Myometrial cell (primary cell): ENCODE results near the gene ASF1B. TPM values are rescaled to one million over a fixed set of nuclear protein-coding genes. Genes with fewer than 3 reads are reported as not detected.

Source experiments
- total RNA-seq: library from RNA; depleted of rRNA; stranded (reverse); fragments of >200 nt; gene quantifications from 2 replicates; pipeline ENCODE4 v1.2.3, GENCODE V29; 2015

The ASF1B gene
- total RNA-seq: 37.4 and 40.9 TPM in 2 replicates

GRCh38 chr19:14136509-14137281 lies at the start of gene ASF1B:
Gene ASF1B, minus strand, starts transcription at chr19:14136589. Its CDS starts 133 bp downstream, at chr19:14136456.

GRCh38 chr19:14117668-14118164 lies 18.7 kb downstream of the ASF1B start, which contains the start of gene PRKACA:
Gene PRKACA, minus strand, starts transcription at chr19:14117762. Its CDS starts 215 bp downstream, at chr19:14117547.

GRCh38 chr19:14090509-14091080 lies 45.8 kb downstream of the ASF1B start, which contains the start of gene SAMD1:
Gene SAMD1, minus strand, starts transcription at chr19:14090751.

GRCh38 chr19:14085309-14085995 lies 50.9 kb downstream of the ASF1B start, which contains the start of gene C19orf67:
Gene C19orf67, minus strand, starts transcription at chr19:14085783. Its CDS starts 156 bp downstream, at chr19:14085627.

GRCh38 chr19:14072535-14073260 lies 63.7 kb downstream of the ASF1B start, which contains the start of gene MISP3:
Gene MISP3, plus strand, starts transcription at chr19:14072786. Its CDS starts 524 bp downstream, at chr19:14073310.

Other genes with a start within 250 kb of the ASF1B start
- gene BRME1, start 230.5 kb downstream of the ASF1B start, total RNA-seq: under 0.01 TPM in 1 of 2 replicates, not detected in the other
- 24.1 and 37.2 TPM in 2 replicates for gene CC2D1A, start 230.4 kb downstream of the ASF1B start, total RNA-seq
- 0.29 and 8.9 TPM in 2 replicates for gene PODNL1, start 198.2 kb downstream of the ASF1B start, total RNA-seq
- gene DCAF15, start 184.1 kb downstream of the ASF1B start, total RNA-seq: 20.7 and 34.3 TPM in 2 replicates
- gene RFX1, start 130.3 kb downstream of the ASF1B start, total RNA-seq: 3.7 and 6.7 TPM in 2 replicates
- gene RLN3, start 108.4 kb downstream of the ASF1B start, total RNA-seq: not detected in 2 replicates
- 14.4 and 15.3 TPM in 2 replicates for gene IL27RA, start 104.8 kb downstream of the ASF1B start, total RNA-seq
- not detected in 2 replicates for gene PALM3, start 74.5 kb downstream of the ASF1B start, total RNA-seq
- gene MISP3, start 63.8 kb downstream of the ASF1B start, total RNA-seq: 0.29 and 0.35 TPM in 2 replicates
- not detected in 2 replicates for gene C19orf67, start 50.8 kb downstream of the ASF1B start, total RNA-seq
- 25.9 and 70.1 TPM in 2 replicates for gene SAMD1, start 45.8 kb downstream of the ASF1B start, total RNA-seq
- gene PRKACA, start 18.8 kb downstream of the ASF1B start, total RNA-seq: 89.7 and 93.2 TPM in 2 replicates
- 2.6 and 7.8 TPM in 2 replicates for gene ADGRL1, start 69.6 kb upstream of the ASF1B start, total RNA-seq
- 126 and 150 TPM in 2 replicates for gene ADGRE5, start 244.9 kb upstream of the ASF1B start, total RNA-seq